K562 (cell line): Measurements from ENCODE around the gene CDIPT. TPM values are rescaled to one million over a fixed set of nuclear protein-coding genes. Genes with fewer than 3 reads are reported as not detected.

ENCODE experiments used
- ATAC-seq: fragments of 200-7000 bp; cut with Tn5 transposase; 3 replicates; pipeline ENCODE4 v1.9.1; 2020; ENCODE audit warnings: moderate library complexity
- BruUV-seq: library from RNA; stranded (reverse); fragments of 400-500 nt; replicated peaks from 2 replicates; lab custom pipeline; 2021; lab: Mats Ljungman, UMichigan
- CTCF ChIA-PET: fragments of 300-600 bp; formaldehyde crosslinking; extraction: SDS; loops from one replicate; lab custom pipeline; 2021; ENCODE audit warnings: low intra/inter-chr PET ratio; lab: Yijun Ruan, JAX
- POLR2A ChIA-PET: fragments of 300-600, 350-650 bp; sonication (Branson Sonifier 250); formaldehyde crosslinking; extraction: SDS; loops from one replicate; lab custom pipeline; 2021; ENCODE audit warnings: antibody characterized with exemption, inconsistent platforms; lab: Yijun Ruan, JAX
- DNase-seq, 4 experiments: peaks; one replicate each; pipeline versions ENCODE4 v3.0.0 to v3.0.0-alpha.2; 2011 to 2018; ENCODE audit warnings: low spot score in 3 of 4, mixed read lengths in 3 of 4; ENCODE audit errors: extremely low read depth in 1 of 4
- FAIRE-seq: peaks from 2 replicates; lab custom pipeline; 2011; peaks lifted over from hg19 to GRCh38; lab: Jason Lieb, UNC
- H2AFZ ChIP-seq: 2 replicates; pipeline ENCODE4 v1.6.0; 2011; ENCODE audit warnings: low read depth, low read length, control low read depth, inconsistent platforms
- H3K27ac ChIP-seq: fragments of 200-600 bp; 3 replicates; pipeline ENCODE4 v1.8.0; 2011; ENCODE audit warnings: low read depth, mild to moderate bottlenecking, control low read depth, inconsistent platforms, low read length, moderate library complexity, mixed read lengths; ENCODE audit errors: extremely low read depth
- H3K27me3 ChIP-seq, 2 experiments: fragments of 300-600 bp in 1 of 2; 2 replicates in 1 of 2; 3 replicates in 1 of 2; pipeline versions ENCODE4 v1.6.0 to v1.8.0; 2011; ENCODE audit warnings: inconsistent platforms in 2 of 2, low read length in 2 of 2, mild to moderate bottlenecking in 1 of 2, mixed read lengths in 1 of 2, moderate library complexity in 1 of 2; ENCODE audit not compliant: control insufficient read depth in 2 of 2, insufficient read depth in 2 of 2
- H3K36me3 ChIP-seq: fragments of 300-600 bp; 3 replicates; pipeline ENCODE4 v1.8.0; 2011; ENCODE audit warnings: mild to moderate bottlenecking, low read length, inconsistent platforms; ENCODE audit not compliant: control insufficient read depth, insufficient read depth
- H3K4me1 ChIP-seq, 2 experiments: fragments of 200-600 bp in 1 of 2; replicated peaks in 1 of 2; 2 replicates in 1 of 2; 3 replicates in 1 of 2; pipeline versions ENCODE4 v1.5.1 to v1.8.0; 2011; ENCODE audit warnings: inconsistent platforms in 2 of 2, low read length in 2 of 2, mild to moderate bottlenecking in 1 of 2, mixed read lengths in 1 of 2, moderate library complexity in 1 of 2; ENCODE audit not compliant: control insufficient read depth in 2 of 2, insufficient read depth in 2 of 2
- H3K4me2 ChIP-seq: 2 replicates; pipeline ENCODE4 v1.6.1; 2011; ENCODE audit warnings: low read length, control low read depth, inconsistent platforms, mixed read lengths; ENCODE audit not compliant: insufficient read depth
- H3K4me3 ChIP-seq: fragments of 200-600 bp; sonication (generic), shearing (Covaris generic); 2 replicates; pipeline ENCODE4 v1.5.1; 2016; ENCODE audit warnings: control low read depth, inconsistent platforms
- H3K79me2 ChIP-seq: fragments of 200-600 bp; 3 replicates; pipeline ENCODE4 v1.8.0; 2011; ENCODE audit warnings: low read length, inconsistent platforms; ENCODE audit not compliant: control insufficient read depth, insufficient read depth
- H3K9ac ChIP-seq, 2 experiments: 2 replicates each; pipeline versions ENCODE4 v1.6.0 to v1.6.1; 2011; ENCODE audit warnings: low read depth in 2 of 2, low read length in 2 of 2, control low read depth in 1 of 2, inconsistent platforms in 1 of 2, mild to moderate bottlenecking in 1 of 2, mixed read lengths in 1 of 2; ENCODE audit not compliant: insufficient read depth in 1 of 2
- H3K9me1 ChIP-seq: one replicate; pipeline ENCODE4 v1.6.0; 2011; ENCODE audit warnings: inconsistent platforms, mild to moderate bottlenecking, low read length, moderate library complexity; ENCODE audit not compliant: control insufficient read depth, insufficient read depth
- H3K9me3 ChIP-seq: replicated peaks from 2 replicates; pipeline ENCODE4 v1.5.1; 2011; ENCODE audit warnings: low read depth, low read length, inconsistent platforms; ENCODE audit not compliant: control insufficient read depth, insufficient read depth
- H4K20me1 ChIP-seq: replicated peaks from 2 replicates; pipeline ENCODE4 v1.6.1; 2011; ENCODE audit warnings: low read length, inconsistent platforms, mixed read lengths; ENCODE audit not compliant: control insufficient read depth, insufficient read depth
- MEF2D ChIP-seq: conservative IDR thresholded peaks from 2 replicates; pipeline ENCODE4 v1.6.1; 2016; ENCODE audit warnings: low read depth, missing genetic modification characterization, missing compliant biosample characterization
- SMAD1 ChIP-seq: fragments of 150-350 bp; IDR thresholded peaks from 2 replicates; pipeline ENCODE4 v1.6.1; 2014; ENCODE audit warnings: low read length, low read depth; ENCODE audit not compliant: partially characterized antibody
- SMARCA4 ChIP-seq: fragments of 450-650 bp; IDR thresholded peaks from 2 replicates; pipeline ENCODE4 v1.6.1; 2016
- TEAD2 ChIP-seq: fragments of 450-650 bp; IDR thresholded peaks from 2 replicates; pipeline ENCODE4 v1.6.1; 2016; ENCODE audit warnings: missing genetic modification characterization, control low read depth, missing compliant biosample characterization
- THRA ChIP-seq: fragments of 450-650 bp; IDR thresholded peaks from 2 replicates; pipeline ENCODE4 v1.6.1; 2017; ENCODE audit warnings: mild to moderate bottlenecking, moderate library complexity
- ZNF277 ChIP-seq: fragments of 250-450 bp; sonication (Bioruptor Pico); IDR thresholded peaks from 2 replicates; pipeline ENCODE4 v1.8.0; 2022; ENCODE audit warnings: inconsistent platforms, mild to moderate bottlenecking, moderate library complexity, borderline replicate concordance
- ZNF407 ChIP-seq: fragments of 450-650 bp; IDR thresholded peaks from 2 replicates; pipeline ENCODE4 v1.6.1; 2016; ENCODE audit warnings: low read depth
- ZNF431 ChIP-seq: sonication (generic); formaldehyde crosslinking; IDR thresholded peaks from 2 replicates; pipeline ENCODE4 v1.8.0; 2022; ENCODE audit warnings: mild to moderate bottlenecking, missing genetic modification reagents
- ZNF696 ChIP-seq: fragments of 250-450 bp; sonication (Bioruptor Pico); conservative IDR thresholded peaks from 2 replicates; pipeline ENCODE4 v1.4.0; 2020; ENCODE audit warnings: mild to moderate bottlenecking, moderate library complexity
- ZSCAN32 ChIP-seq: fragments of 450-650 bp; formaldehyde crosslinking; IDR thresholded peaks from 2 replicates; pipeline ENCODE4 v1.4.0; 2020; ENCODE audit warnings: mild to moderate bottlenecking, moderate library complexity
- WGBS: fragments of 100-300 bp; shearing (Covaris generic); methylation state at CpG from one replicate; pipeline ENCODE4 v1.1.6; 2016; ENCODE audit warnings: low coverage, mixed read lengths; ENCODE audit not compliant: insufficient coverage; ENCODE audit errors: missing lambda C conversion rate; 5-methylcytosine and 5-hydroxymethylcytosine counted together
- in situ Hi-C: fragments of 300-500 bp; cut with MboI; formaldehyde crosslinking; loops from 4 replicates; pipeline ENCODE4 v1.15.0; 2018; ENCODE audit warnings: inconsistent platforms, mixed read lengths
- intact Hi-C: fragments of 100-400 bp; cut with micrococcal nuclease; formaldehyde crosslinking; loops from 2 replicates; pipeline ENCODE4 v1.14.2; 2022
- polyA plus RNA-seq, 8 experiments: library from polyadenylated mRNA; depleted of rRNA in 4 of 8; stranded (reverse) in 5 of 8; unstranded in 3 of 8; fragments of >200 nt; fragmentation: Nextera tagmentation in 2 of 8; fragmentation: Illumina TruSeq in 1 of 8; extraction: Ambion mirVana in 2 of 8; extraction: Trizol in 1 of 8; gene quantifications; 2 replicates each; pipeline versions ENCODE4 v1.2.1 to v1.2.3, GENCODE V29; 2011 to 2014; ENCODE audit warnings: inconsistent platforms in 1 of 8, missing spikeins in 1 of 8
- total RNA-seq, 7 experiments: library from RNA; depleted of rRNA in 6 of 7; stranded (reverse); fragments of >200 nt in 6 of 7; fragmentation: Illumina TruSeq in 2 of 7; extraction: Trizol in 2 of 7; gene quantifications; 2 replicates each; pipeline versions ENCODE4 v1.2.1 to v1.2.3, GENCODE V29; 2011 to 2021; ENCODE audit warnings: low replicate concordance in 1 of 7

The CDIPT gene
- total and polyA plus RNA-seq, 9 of the 15 experiments (the other 6 are each of a cell fraction or from before 2014, with no cell fraction given) = 1.3 to 37.0 (median 23.0) TPM

GRCh38 chr16:29904947-29905346, 41.9 kb upstream of the CDIPT start:
- Histone ChIP-seq H3K9me3 (no peaks in the 10 kb centered on the region), H3K9ac (no peak overlapping the region), H3K4me2 (no peak overlapping the region), H2AFZ (no peak overlapping the region), H3K27me3 (peaks cover 7 to 10% of the 10 kb centered on the region in 2 experiments; a peak in 4 of 5 replicates), H3K79me2 (no peaks in the 10 kb centered on the region), H3K9me1 (no peaks in the 10 kb centered on the region), H4K20me1 (no peaks in the 10 kb centered on the region; the same call in 1 of the 2 replicates), H3K4me1 (peaks cover 0 to 29% of the 10 kb centered on the region in 2 experiments; a peak in 3 of 5 replicates), H3K4me3 (no peak overlapping the region), H3K27ac (no peak overlapping the region), H3K36me3 (no peaks in the 10 kb centered on the region)
- DNase-seq (no peak), ATAC-seq (no peak), FAIRE-seq (no peak)
- CTCF ChIA-PET = interaction anchor here (0.6 kb wide), 1 partner anchor 246 kb away, joined by 3 read pairs; no protein-coding TSS in a partner anchor
- 45% methylated on average over 7 of the region's 7 CpGs for WGBS
- POLR2A ChIA-PET = interaction anchor here (1.0 to 1.1 kb wide), 2 partner anchors 39 to 102 kb away, joined by 3 read pairs; no protein-coding TSS in a partner anchor
- in situ Hi-C loops = no loop called here
- intact Hi-C loops = no loop called here
- BruUV-seq = no TSS peak
- TF ChIP-seq TEAD2 (no peak), ZNF431 (CRISPR knock-in tag) (no peak), SMARCA4 (no peak), ZNF277 (CRISPR knock-in tag) (no peak), ZNF407 (no peak), MEF2D (no peak), THRA (no peak), ZNF696 (CRISPR knock-in tag) (no peak), SMAD1 (no peak), ZSCAN32 (CRISPR knock-in tag) (no peak)
